ENCODE results near the gene PDE3A. TPM values are rescaled to one million over a fixed set of nuclear protein-coding genes. Genes with fewer than 3 reads are reported as not detected.

Gene PDE3A
- total and polyA plus RNA-seq, 2 of the 4 experiments (the other 2 are of a cell fraction) = 0.09 to 0.18 TPM

DNA sequence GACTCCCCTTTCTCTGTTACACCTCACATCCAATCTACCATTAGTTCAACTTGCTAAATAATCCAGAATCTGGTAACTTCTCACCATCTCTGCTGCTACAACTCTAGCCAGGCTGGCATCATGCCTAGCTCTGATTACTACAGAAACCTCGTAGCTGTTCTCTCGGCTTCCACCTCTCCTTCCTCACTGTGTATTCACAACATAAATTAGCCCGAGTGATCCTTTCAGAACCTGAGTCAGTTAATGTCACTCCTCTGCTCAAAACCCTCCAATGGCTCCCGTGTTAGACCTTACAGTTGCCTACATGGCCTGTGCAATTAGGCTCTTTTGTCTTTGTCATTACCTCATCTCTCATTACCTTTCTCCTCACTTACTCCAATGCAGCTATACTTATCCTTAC lies 139.4 kb downstream of the PDE3A start:
- H3K79me1 ChIP-seq (ENCODE audit: low read depth in 1 of 2, low read length in 2 of 2) = no peaks in the 10 kb centered on the region
- WGBS, 2 experiments (ENCODE audit: extremely low coverage in 2 of 2, insufficient read length in 1 of 2) = 81% methylated on average over 3 of the region's 4 CpGs; no CpG with 5 or more reads in 1 of the 2 experiments
- peak overlapping the region; percentile 47 for H2AFZ ChIP-seq (replicated peaks; ENCODE audit: low read length, poor library complexity)
- no peak overlapping the region for H3K23ac ChIP-seq (ENCODE audit: low read depth, low read length)
- no peaks in the 10 kb centered on the region for H4K20me1 ChIP-seq (ENCODE audit: insufficient read depth, low read length)
- intact Hi-C loops (cut with micrococcal nuclease) = no loop called here
- peak overlapping the region; percentile 58 for H2BK20ac ChIP-seq (ENCODE audit: low read depth, low read length)
- peak overlapping the region; percentile 28 for H2BK5ac ChIP-seq (ENCODE audit: low read depth, low read length, poor library complexity, severe bottlenecking)
- peaks cover 6% of the 10 kb centered on the region; the same call in 1 of the 2 replicates for H3K4me1 ChIP-seq (ENCODE audit: control insufficient read depth, insufficient read depth, low read length)
- no peaks in the 10 kb centered on the region for H3K9me1 ChIP-seq (ENCODE audit: insufficient read depth, low read length)
- H3K4me3 ChIP-seq (ENCODE audit: insufficient read depth, low read depth, low read length) = no peak overlapping the region
- BruUV-seq (replicated peaks) = no TSS peak
- H3K56ac ChIP-seq (ENCODE audit: extremely low read depth, insufficient read depth, low read length) = no peak overlapping the region
- in situ Hi-C loops (cut with MboI; ENCODE audit: low sequenced_read_pairs) = no loop called here
- TF ChIP-seq, protein P1, sequence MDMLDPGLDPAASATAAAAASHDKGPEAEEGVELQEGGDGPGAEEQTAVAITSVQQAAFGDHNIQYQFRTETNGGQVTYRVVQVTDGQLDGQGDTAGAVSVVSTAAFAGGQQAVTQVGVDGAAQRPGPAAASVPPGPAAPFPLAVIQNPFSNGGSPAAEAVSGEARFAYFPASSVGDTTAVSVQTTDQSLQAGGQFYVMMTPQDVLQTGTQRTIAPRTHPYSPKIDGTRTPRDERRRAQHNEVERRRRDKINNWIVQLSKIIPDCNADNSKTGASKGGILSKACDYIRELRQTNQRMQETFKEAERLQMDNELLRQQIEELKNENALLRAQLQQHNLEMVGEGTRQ (IDR thresholded peaks at IDR 0.05; ENCODE audit: low read depth, low read length) = no peak
- TF ChIP-seq MAZ (IDR thresholded peaks at IDR 0.05; ENCODE audit: borderline replicate concordance, low read depth, low read length) (no peak), CEBPB (IDR thresholded peaks at IDR 0.05; ENCODE audit: low read depth, low read length) (no peak), BHLHE40 (IDR thresholded peaks at IDR 0.05; ENCODE audit: low read depth, low read length) (no peak), CHD1 (IDR thresholded peaks at IDR 0.05; ENCODE audit: low read depth, low read length) (no peak), RAD21 (IDR thresholded peaks at IDR 0.05; ENCODE audit: low read length) (no peak), RFX5 (IDR thresholded peaks at IDR 0.05; ENCODE audit: low read depth, low read length) (no peak), SMC3 (IDR thresholded peaks at IDR 0.05; ENCODE audit: low read depth, low read length) (no peak), FOS (IDR thresholded peaks at IDR 0.05; ENCODE audit: low read depth, low read length) (no peak), MXI1 (IDR thresholded peaks at IDR 0.05; ENCODE audit: borderline replicate concordance, low read depth, low read length) (no peak)
- TF ChIP-seq, protein P2, sequence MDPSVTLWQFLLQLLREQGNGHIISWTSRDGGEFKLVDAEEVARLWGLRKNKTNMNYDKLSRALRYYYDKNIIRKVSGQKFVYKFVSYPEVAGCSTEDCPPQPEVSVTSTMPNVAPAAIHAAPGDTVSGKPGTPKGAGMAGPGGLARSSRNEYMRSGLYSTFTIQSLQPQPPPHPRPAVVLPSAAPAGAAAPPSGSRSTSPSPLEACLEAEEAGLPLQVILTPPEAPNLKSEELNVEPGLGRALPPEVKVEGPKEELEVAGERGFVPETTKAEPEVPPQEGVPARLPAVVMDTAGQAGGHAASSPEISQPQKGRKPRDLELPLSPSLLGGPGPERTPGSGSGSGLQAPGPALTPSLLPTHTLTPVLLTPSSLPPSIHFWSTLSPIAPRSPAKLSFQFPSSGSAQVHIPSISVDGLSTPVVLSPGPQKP (IDR thresholded peaks at IDR 0.05; ENCODE audit: borderline replicate concordance, low read depth, low read length) = no peak
- dilution Hi-C loops (cut with HindIII; ENCODE audit: low sequenced_read_pairs, unreplicated experiment) = no loop called here
- no peak overlapping the region for H3K27ac ChIP-seq (ENCODE audit: insufficient read depth, low read length)
- ChIA-PET CTCF (no interaction called here), POLR2A (ENCODE audit: unreplicated experiment) (no interaction called here)
- ATAC-seq (ENCODE audit: low read depth) = no peak
- peak overlapping the region; percentile 41; the same call in 1 of the 2 replicates for H3K4ac ChIP-seq (ENCODE audit: low read depth, low read length)
- H3K9ac ChIP-seq (ENCODE audit: low read depth, low read length) = no peak overlapping the region
- peak overlapping the region; percentile 25; the same call in 1 of the 2 replicates for H2AK5ac ChIP-seq (ENCODE audit: low read depth, low read length)
- H4K5ac ChIP-seq (ENCODE audit: low read depth, low read length) = peak overlapping the region; percentile 30; the same call in 1 of the 2 replicates
- H2BK15ac ChIP-seq (ENCODE audit: low read depth, low read length) = peak overlapping the region; percentile 66; the same call in 2 of the 3 replicates
- H4K8ac ChIP-seq (ENCODE audit: low read depth in 2 of 2, low read length in 2 of 2) = peak overlapping the region; percentile 2 to 62; a peak in 2 of 4 replicates
- H2AK9ac ChIP-seq (replicated peaks; ENCODE audit: low read depth, low read length, poor library complexity) = no peak overlapping the region
- H4K91ac ChIP-seq (ENCODE audit: insufficient read depth, low read depth, low read length) = peak overlapping the region; percentile 26; the same call in 1 of the 2 replicates
- peak overlapping the region; percentile 42 for H3K14ac ChIP-seq (replicated peaks; ENCODE audit: low read depth, low read length)
- H3K27me3 ChIP-seq (ENCODE audit: control insufficient read depth, insufficient read depth, low read length) = no peaks in the 10 kb centered on the region
- H2BK120ac ChIP-seq (ENCODE audit: low read depth, low read length) = peak overlapping the region; percentile 12; the same call in 1 of the 2 replicates
- no peaks in the 10 kb centered on the region for H3K36me3 ChIP-seq (ENCODE audit: control insufficient read depth, insufficient read depth, low read length)
- peak overlapping the region; percentile 76; the same call in 1 of the 2 replicates for H3K18ac ChIP-seq (ENCODE audit: low read depth, low read length)
- no peak for DNase-seq
- H3K4me2 ChIP-seq (ENCODE audit: low read depth, low read length) = no peak overlapping the region
- no peaks in the 10 kb centered on the region for H3K9me3 ChIP-seq (ENCODE audit: control insufficient read depth, insufficient read depth, low read length)

All from IMR-90 (cell line).